ENCODE results near the gene ABCC12.

DNA sequence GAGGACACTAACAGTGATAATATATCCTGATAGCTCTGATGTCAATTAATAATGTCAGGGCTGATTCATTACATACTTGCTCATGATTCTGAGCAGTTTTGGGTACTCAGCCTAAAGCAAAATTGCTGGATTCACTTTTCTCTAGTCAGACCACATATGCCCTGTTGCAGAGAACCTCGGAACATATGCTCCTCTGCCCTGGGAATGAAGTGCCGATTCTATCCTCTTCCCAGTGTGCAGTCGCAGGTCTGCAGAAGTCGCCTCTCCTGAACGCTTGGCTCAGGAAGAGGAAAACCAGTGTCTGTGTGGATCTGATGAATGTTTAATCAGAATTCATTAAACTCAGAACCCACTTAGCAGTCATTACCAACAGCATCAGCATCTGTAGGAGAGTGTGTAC, 34.5 kb downstream of the ABCC12 start:
- TF ChIP-seq SMC3 (IDR thresholded peaks at IDR 0.05; ENCODE audit: low read depth, low read length) (no peak), POLR2A (IDR thresholded peaks at IDR 0.05; ENCODE audit: low read depth, low read length) (no peak), RAD21 (IDR thresholded peaks at IDR 0.05; ENCODE audit: low read length) (no peak), BHLHE40 (IDR thresholded peaks at IDR 0.05; ENCODE audit: low read depth, low read length) (no peak), RFX5 (IDR thresholded peaks at IDR 0.05; ENCODE audit: low read depth, low read length) (no peak), FOS (IDR thresholded peaks at IDR 0.05; ENCODE audit: low read depth, low read length) (no peak)
- TF ChIP-seq, protein P1, sequence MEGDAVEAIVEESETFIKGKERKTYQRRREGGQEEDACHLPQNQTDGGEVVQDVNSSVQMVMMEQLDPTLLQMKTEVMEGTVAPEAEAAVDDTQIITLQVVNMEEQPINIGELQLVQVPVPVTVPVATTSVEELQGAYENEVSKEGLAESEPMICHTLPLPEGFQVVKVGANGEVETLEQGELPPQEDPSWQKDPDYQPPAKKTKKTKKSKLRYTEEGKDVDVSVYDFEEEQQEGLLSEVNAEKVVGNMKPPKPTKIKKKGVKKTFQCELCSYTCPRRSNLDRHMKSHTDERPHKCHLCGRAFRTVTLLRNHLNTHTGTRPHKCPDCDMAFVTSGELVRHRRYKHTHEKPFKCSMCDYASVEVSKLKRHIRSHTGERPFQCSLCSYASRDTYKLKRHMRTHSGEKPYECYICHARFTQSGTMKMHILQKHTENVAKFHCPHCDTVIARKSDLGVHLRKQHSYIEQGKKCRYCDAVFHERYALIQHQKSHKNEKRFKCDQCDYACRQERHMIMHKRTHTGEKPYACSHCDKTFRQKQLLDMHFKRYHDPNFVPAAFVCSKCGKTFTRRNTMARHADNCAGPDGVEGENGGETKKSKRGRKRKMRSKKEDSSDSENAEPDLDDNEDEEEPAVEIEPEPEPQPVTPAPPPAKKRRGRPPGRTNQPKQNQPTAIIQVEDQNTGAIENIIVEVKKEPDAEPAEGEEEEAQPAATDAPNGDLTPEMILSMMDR (conservative IDR thresholded peaks at IDR 0.05; ENCODE audit: low read depth, low read length): no peak
- TF ChIP-seq, protein P2, sequence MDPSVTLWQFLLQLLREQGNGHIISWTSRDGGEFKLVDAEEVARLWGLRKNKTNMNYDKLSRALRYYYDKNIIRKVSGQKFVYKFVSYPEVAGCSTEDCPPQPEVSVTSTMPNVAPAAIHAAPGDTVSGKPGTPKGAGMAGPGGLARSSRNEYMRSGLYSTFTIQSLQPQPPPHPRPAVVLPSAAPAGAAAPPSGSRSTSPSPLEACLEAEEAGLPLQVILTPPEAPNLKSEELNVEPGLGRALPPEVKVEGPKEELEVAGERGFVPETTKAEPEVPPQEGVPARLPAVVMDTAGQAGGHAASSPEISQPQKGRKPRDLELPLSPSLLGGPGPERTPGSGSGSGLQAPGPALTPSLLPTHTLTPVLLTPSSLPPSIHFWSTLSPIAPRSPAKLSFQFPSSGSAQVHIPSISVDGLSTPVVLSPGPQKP (IDR thresholded peaks at IDR 0.05; ENCODE audit: borderline replicate concordance, low read depth, low read length): no peak
